Transverse colon (tissue), 4 donors: ENCODE results near the gene KRT7.

Experiments
- CTCF ChIP-seq, 5 experiments: fragments of 200-600 bp in 3 of 5; fragments of 450-650 bp in 2 of 5; sonication (generic) in 3 of 5; IDR thresholded peaks; 1 replicate in 2 of 5; 2 replicates in 3 of 5; pipeline ENCODE4 v1.5.1; 2016 to 2017; ENCODE audit warnings: antibody characterized with exemption in 5 of 5, inconsistent platforms in 3 of 5, mild to moderate bottlenecking in 2 of 5, moderate library complexity in 1 of 5
- POLR2A ChIP-seq: fragments of 450-650 bp; IDR thresholded peaks from one replicate; pipeline ENCODE4 v1.6.1; 2016; ENCODE audit warnings: antibody characterized with exemption, mild to moderate bottlenecking, moderate library complexity
- POLR2AphosphoS5 ChIP-seq, 3 donors: sonication (generic); formaldehyde crosslinking; IDR thresholded peaks; one replicate each; pipeline ENCODE4 v1.6.1; 2016; ENCODE audit warnings: antibody characterized with exemption in 3 of 3

GRCh38 chr12:52193991-52194390, 39.1 kb upstream of the KRT7 start:
- no peak for TF ChIP-seq CTCF (IDR thresholded peaks at IDR 0.05)
- TF ChIP-seq POLR2AphosphoS5 (IDR thresholded peaks at IDR 0.05), result no peak
- TF ChIP-seq POLR2A, result no peak
